ENCODE measurements around the gene PRTN3. TPM values are rescaled to one million over a fixed set of nuclear protein-coding genes. Genes with fewer than 3 reads are reported as not detected.

Gene PRTN3
- total and polyA plus RNA-seq, 2 experiments from 2014 or later: not detected

DNA sequence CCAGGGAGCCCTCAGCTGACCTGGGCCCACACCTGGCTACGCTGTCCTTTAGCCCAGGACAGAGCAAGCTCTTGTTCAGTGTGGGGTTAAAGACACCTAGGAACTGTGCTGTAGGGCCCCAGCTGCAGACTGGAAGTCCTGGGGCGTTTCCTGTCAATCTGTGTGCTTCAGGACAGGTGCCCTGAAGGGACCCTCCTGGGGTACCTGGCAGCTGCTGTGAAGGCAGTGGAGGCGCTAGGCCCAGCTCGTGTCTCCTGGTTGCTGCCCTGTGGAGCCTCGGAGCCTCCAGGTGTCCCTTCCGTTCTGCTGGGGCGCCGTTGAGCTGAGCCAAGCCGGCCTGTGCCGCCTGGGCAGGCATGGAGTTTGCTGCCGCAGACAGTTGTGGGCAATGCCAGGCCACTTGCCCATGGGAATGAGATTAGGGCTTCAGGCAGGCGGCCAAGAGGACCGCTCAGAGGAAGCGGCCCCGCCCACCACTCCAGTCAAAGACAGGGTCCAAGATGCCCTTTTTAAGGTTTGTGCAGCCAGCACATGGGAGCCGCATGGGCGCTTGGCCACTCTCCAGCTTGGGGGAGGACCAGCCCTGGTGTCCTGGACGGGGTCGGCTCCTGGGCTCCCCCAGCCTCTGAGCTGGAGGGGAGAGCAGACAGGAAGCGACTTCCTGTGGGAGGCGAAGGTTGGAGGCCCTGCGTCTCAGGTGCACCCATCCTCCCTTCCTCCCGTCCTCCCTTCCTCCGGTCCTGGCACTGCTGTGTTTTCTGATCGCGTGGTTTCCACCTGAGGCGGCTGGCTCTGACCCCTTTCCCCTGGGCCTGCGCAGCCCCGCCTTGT lies 39.6 kb upstream of the PRTN3 start:
- Histone ChIP-seq H3K27ac (peak overlapping the region; percentile 97), H2AFZ (no peak overlapping the region), H3K79me2 (peaks cover 85% of the 10 kb centered on the region), H3K4me2 (peak overlapping the region; percentile 98), H3K27me3 (no peaks in the 10 kb centered on the region), H3K9me3 (ENCODE audit: low read depth) (no peaks in the 10 kb centered on the region), H3K36me3 (replicated peaks; ENCODE audit: insufficient read depth, low read depth) (no peaks in the 10 kb centered on the region), H3K4me3 (no peak overlapping the region), H4K20me1 (ENCODE audit: insufficient read depth, poor library complexity, severe bottlenecking) (peaks cover 84% of the 10 kb centered on the region), H3K9me2 (replicated peaks; ENCODE audit: insufficient read depth) (no peaks in the 10 kb centered on the region), H3K4me1 (ENCODE audit: insufficient read depth) (peaks cover 40% of the 10 kb centered on the region)
- no peak for TF ChIP-seq EZH2 (IDR thresholded peaks at IDR 0.05; ENCODE audit: borderline replicate concordance)
- TF ChIP-seq, protein P1, sequence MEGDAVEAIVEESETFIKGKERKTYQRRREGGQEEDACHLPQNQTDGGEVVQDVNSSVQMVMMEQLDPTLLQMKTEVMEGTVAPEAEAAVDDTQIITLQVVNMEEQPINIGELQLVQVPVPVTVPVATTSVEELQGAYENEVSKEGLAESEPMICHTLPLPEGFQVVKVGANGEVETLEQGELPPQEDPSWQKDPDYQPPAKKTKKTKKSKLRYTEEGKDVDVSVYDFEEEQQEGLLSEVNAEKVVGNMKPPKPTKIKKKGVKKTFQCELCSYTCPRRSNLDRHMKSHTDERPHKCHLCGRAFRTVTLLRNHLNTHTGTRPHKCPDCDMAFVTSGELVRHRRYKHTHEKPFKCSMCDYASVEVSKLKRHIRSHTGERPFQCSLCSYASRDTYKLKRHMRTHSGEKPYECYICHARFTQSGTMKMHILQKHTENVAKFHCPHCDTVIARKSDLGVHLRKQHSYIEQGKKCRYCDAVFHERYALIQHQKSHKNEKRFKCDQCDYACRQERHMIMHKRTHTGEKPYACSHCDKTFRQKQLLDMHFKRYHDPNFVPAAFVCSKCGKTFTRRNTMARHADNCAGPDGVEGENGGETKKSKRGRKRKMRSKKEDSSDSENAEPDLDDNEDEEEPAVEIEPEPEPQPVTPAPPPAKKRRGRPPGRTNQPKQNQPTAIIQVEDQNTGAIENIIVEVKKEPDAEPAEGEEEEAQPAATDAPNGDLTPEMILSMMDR (IDR thresholded peaks at IDR 0.05; ENCODE audit: poor library complexity): no peak
- no peak for TF ChIP-seq EZH2phosphoT487 (IDR thresholded peaks at IDR 0.05; ENCODE audit: low read depth, severe bottlenecking, unreplicated experiment)
- WGBS (ENCODE audit: low lambda C conversion rate, missing lambda C conversion rate): 73% methylated on average over 29 of the region's 29 CpGs
- no peak for DNase-seq (ENCODE audit: low spot score)

DNA sequence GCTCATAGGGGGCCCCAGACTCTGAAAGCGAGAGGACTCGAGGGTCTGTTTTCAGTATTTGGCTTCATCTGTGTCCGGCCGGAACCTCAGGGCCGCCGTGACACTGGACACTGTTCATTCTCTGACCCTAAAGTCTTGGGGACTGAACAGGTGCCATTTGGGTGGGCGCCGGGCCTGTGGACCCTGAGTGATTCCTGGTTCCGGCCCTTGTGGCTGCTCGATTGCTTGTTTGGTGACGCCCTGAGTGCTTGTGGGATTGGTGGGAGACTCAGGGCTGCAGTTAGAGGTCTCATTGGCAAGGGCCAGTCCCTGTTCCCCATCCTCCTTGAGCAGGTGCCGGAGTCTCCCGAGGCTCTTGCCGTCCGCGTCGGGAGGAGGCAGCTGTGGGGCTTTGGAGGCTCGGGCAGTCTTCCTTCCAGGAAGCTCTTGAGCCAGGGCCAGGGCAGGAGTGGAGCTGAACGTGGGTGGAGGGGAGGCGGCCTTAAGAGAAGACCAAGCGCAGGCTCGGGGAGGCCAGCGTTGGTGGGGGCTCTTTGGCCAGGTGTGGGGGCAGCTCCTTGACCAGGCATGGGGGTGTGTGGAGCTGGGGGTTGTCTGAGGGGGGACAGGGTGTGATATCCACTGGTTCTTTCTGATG lies 38.8 kb upstream of the PRTN3 start:
- Histone ChIP-seq H4K20me1 (ENCODE audit: insufficient read depth, poor library complexity, severe bottlenecking) (peaks cover 91% of the 10 kb centered on the region), H3K9me2 (replicated peaks; ENCODE audit: insufficient read depth) (no peaks in the 10 kb centered on the region), H3K79me2 (peaks cover 91% of the 10 kb centered on the region), H3K9me3 (ENCODE audit: low read depth) (no peaks in the 10 kb centered on the region), H3K27me3 (no peaks in the 10 kb centered on the region), H3K36me3 (replicated peaks; ENCODE audit: insufficient read depth, low read depth) (no peaks in the 10 kb centered on the region), H3K4me2 (peak overlapping the region; percentile 98), H3K4me3 (no peak overlapping the region), H3K4me1 (ENCODE audit: insufficient read depth) (peaks cover 40% of the 10 kb centered on the region), H2AFZ (no peak overlapping the region), H3K27ac (peak overlapping the region; percentile 62)
- WGBS (ENCODE audit: low lambda C conversion rate, missing lambda C conversion rate): 62% methylated on average over 23 of the region's 23 CpGs
- DNase-seq (ENCODE audit: low spot score): no peak
- no peak for TF ChIP-seq EZH2phosphoT487 (IDR thresholded peaks at IDR 0.05; ENCODE audit: low read depth, severe bottlenecking, unreplicated experiment)
- TF ChIP-seq, protein P1 (IDR thresholded peaks at IDR 0.05; ENCODE audit: poor library complexity): no peak
- no peak for TF ChIP-seq EZH2 (IDR thresholded peaks at IDR 0.05; ENCODE audit: borderline replicate concordance)

DNA sequence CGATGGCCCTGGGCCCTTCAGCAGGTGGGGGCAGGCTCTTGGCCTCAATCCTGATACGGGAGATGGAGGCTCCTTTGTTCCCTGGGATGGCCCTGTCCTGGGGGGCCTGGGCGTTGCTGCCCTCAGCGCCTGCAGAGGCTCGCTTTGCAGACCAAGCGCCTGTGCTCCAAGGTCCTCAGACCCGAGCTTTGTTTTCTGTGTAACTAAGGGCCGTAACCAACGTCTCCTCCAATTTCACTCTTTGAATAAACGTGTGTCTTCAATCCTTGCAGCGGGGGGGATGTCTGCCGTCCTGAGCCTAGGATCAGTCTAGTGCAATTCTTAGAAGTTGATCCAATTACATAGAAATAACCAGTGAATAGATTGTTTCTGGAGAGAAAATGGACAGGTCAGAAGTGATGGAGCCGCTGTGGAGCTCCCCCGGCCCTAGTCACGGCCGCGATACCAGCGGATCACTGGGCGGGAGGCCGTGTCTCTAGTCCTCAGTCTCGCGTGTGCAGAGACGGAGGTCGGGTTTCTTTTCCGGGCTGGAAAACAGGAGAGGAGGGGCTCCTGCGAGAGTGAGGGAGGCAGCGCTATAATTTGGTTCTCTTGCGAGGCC lies 38.2 kb upstream of the PRTN3 start:
- H3K4me1 ChIP-seq (ENCODE audit: insufficient read depth): peaks cover 40% of the 10 kb centered on the region
- H2AFZ ChIP-seq: no peak overlapping the region
- no peaks in the 10 kb centered on the region for H3K27me3 ChIP-seq
- H3K27ac ChIP-seq: peak overlapping the region; percentile 62
- WGBS (ENCODE audit: low lambda C conversion rate, missing lambda C conversion rate): 59% methylated on average over 28 of the region's 28 CpGs
- H3K4me3 ChIP-seq: no peak overlapping the region
- H3K79me2 ChIP-seq: peaks cover 97% of the 10 kb centered on the region
- no peak for TF ChIP-seq EZH2phosphoT487 (IDR thresholded peaks at IDR 0.05; ENCODE audit: low read depth, severe bottlenecking, unreplicated experiment)
- TF ChIP-seq EZH2 (IDR thresholded peaks at IDR 0.05; ENCODE audit: borderline replicate concordance): no peak
- TF ChIP-seq, protein P1 (IDR thresholded peaks at IDR 0.05; ENCODE audit: poor library complexity): no peak
- H3K4me2 ChIP-seq: peak overlapping the region; percentile 98
- no peaks in the 10 kb centered on the region for H3K9me2 ChIP-seq (replicated peaks; ENCODE audit: insufficient read depth)
- no peaks in the 10 kb centered on the region for H3K36me3 ChIP-seq (replicated peaks; ENCODE audit: insufficient read depth, low read depth)
- peaks cover 98% of the 10 kb centered on the region for H4K20me1 ChIP-seq (ENCODE audit: insufficient read depth, poor library complexity, severe bottlenecking)
- DNase-seq (ENCODE audit: low spot score): no peak
- no peaks in the 10 kb centered on the region for H3K9me3 ChIP-seq (ENCODE audit: low read depth)

Data from hepatocyte (in vitro differentiated cells).